Skeletal muscle satellite cell (primary cell): ENCODE data around the gene STRA6.

ENCODE experiments used
- H3K27me3 ChIP-seq: 2 replicates; pipeline ENCODE4 v1.7.0; 2013; ENCODE audit warnings: low read length; ENCODE audit not compliant: control insufficient read depth, insufficient read depth
- H3K36me3 ChIP-seq: 2 replicates; pipeline ENCODE4 v1.7.0; 2013; ENCODE audit warnings: mild to moderate bottlenecking, control low read depth, low read length; ENCODE audit not compliant: insufficient read depth
- H3K4me1 ChIP-seq: 2 replicates; pipeline ENCODE4 v1.7.0; 2013; ENCODE audit warnings: low read length; ENCODE audit not compliant: control insufficient read depth, insufficient read depth
- H3K4me2 ChIP-seq: 2 replicates; pipeline ENCODE4 v1.7.0; 2013; ENCODE audit warnings: mild to moderate bottlenecking, low read length
- H3K4me3 ChIP-seq: 2 replicates; pipeline ENCODE4 v1.7.0; 2013; ENCODE audit warnings: low read length
- H3K9ac ChIP-seq: 2 replicates; pipeline ENCODE4 v1.7.0; 2013; ENCODE audit warnings: mild to moderate bottlenecking, low read depth, low read length, moderate library complexity
- H3K9me3 ChIP-seq: replicated peaks from 2 replicates; pipeline ENCODE4 v1.7.0; 2013; ENCODE audit warnings: mild to moderate bottlenecking, control low read depth, low read length

STRA6 gene

DNA sequence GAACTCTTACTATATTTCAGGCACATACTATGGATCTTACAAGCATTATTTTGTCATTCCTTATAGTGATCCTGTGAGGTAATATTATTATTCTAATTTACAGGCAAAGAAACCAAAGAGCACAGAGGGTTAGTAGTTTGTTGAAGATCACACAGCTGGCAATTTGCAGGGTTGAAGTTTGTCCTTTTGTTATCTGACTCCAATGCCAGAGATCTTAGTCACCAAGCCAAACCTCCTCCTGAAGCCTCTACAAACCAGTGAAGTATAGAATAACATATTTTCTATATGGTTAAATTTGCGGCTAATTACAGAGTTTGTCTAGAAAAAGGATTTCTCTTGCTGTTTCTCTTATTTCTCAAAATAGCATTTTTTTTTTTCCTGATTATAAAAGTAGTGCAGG is 61.0 kb downstream of the STRA6 start:
- Histone ChIP-seq H3K9ac (no peak overlapping the region), H3K36me3 (no peaks in the 10 kb centered on the region), H3K4me1 (peaks cover 3% of the 10 kb centered on the region), H3K9me3 (no peaks in the 10 kb centered on the region), H3K4me3 (no peak overlapping the region), H3K4me2 (no peak overlapping the region), H3K27me3 (peaks cover 56% of the 10 kb centered on the region)

DNA sequence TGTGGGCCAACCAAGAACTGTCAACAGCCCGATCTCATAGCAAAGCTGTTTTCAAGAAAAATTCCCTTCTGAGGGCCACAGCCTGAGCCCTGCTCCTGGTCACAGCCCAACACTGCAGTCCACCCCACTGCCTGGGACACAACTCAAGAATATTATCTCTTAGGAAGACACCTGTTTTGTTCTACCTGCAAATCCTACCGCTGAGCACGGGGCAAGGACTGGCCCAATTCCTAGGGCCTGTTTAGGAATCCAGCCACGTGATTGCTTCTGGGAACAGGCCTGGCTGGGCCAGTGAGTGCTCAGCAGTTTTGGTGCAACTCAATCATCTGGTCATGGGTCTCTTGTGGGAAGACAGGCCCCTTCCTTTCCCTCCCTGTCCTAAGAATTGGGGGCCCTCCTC is 63.9 kb downstream of the STRA6 start:
- Histone ChIP-seq H3K9me3 (no peaks in the 10 kb centered on the region), H3K4me3 (no peak overlapping the region), H3K36me3 (no peaks in the 10 kb centered on the region), H3K4me2 (no peak overlapping the region), H3K27me3 (peaks cover 59% of the 10 kb centered on the region), H3K4me1 (peaks cover 7% of the 10 kb centered on the region), H3K9ac (no peak overlapping the region)

DNA sequence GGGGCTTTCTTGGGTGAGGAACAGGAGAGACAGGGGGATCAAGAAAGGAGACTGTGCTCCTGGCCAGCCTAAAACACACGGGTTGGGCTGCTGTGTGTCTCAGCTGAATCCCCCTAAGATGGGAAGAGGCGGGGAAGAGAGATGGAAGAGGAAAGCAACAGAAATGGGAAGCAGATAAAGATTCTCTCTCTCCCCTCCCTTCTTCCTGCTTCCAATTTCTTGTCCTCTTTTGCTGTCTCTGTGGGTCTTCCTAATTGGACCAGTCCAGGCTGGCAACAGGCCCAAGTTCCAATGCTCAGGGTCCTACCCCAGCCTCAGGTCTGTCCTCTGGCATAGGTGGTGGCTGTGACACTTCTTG is 65.1 kb downstream of the STRA6 start:
- Histone ChIP-seq H3K27me3 (peaks cover 67% of the 10 kb centered on the region), H3K4me3 (no peak overlapping the region), H3K36me3 (no peaks in the 10 kb centered on the region), H3K9ac (no peak overlapping the region), H3K9me3 (peaks cover 3% of the 10 kb centered on the region), H3K4me1 (peaks cover 7% of the 10 kb centered on the region), H3K4me2 (no peak overlapping the region)

DNA sequence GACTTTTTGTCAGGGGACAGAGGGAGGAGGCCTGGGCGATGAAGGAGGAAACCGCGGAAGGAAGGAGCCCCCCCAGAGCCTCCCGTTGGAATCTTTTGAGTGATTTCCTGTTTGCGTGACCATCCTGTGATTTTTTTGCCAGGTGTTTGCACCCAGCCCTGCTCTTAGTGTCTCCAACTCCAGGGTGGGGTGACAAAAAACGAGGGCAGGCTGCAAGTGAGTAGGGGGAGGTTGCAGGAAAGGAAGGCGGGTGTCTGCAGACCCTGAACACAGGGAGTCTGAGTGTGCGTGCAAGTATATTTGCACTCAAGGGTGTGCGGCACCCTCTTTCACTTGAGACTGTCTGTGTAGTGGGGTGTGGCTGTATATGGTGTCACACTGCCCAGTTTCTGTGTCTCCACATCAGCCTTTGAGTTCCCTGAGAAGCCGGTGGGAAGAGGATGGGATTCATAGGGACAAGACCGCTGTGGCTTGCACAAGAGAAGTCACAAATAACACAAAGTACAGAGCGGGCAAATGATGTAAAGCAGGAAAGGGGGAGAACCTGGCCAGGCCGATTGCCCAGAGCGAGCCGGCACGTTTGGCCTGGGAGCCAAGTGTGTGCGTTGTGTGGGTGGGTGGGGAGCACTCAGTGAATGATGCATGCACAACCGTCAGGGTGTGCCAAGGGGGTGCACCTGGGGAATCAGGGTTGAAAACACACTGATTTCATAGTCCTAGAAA is 65.6 kb downstream of the STRA6 start:
- peak overlapping the region; percentile 58 for H3K4me3 ChIP-seq
- peaks cover 7% of the 10 kb centered on the region for H3K4me1 ChIP-seq
- H3K9me3 ChIP-seq, result peaks cover 3% of the 10 kb centered on the region
- H3K27me3 ChIP-seq, result peaks cover 70% of the 10 kb centered on the region
- peak overlapping the region; percentile 75 for H3K4me2 ChIP-seq
- no peaks in the 10 kb centered on the region for H3K36me3 ChIP-seq
- peak overlapping the region; percentile 47 for H3K9ac ChIP-seq

DNA sequence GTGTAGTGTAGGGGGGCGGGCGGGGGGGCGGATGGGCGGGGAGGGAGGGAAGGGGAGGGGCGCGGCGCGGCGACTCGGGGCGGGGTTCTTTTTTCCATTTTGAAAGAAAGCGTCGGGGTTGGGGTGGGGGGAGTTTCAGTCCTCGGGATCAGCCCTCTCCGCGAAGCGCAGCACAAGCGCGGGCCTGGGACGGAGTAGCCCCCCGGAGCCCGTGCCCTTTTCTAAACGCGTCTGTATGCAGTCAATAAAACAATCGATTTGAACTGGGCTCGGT is 66.1 kb downstream of the STRA6 start:
- Histone ChIP-seq H3K27me3 (peaks cover 75% of the 10 kb centered on the region), H3K9me3 (peaks cover 3% of the 10 kb centered on the region), H3K36me3 (no peaks in the 10 kb centered on the region), H3K9ac (peak overlapping the region; percentile 47), H3K4me3 (peak overlapping the region; percentile 69), H3K4me2 (peak overlapping the region; percentile 75), H3K4me1 (peaks cover 7% of the 10 kb centered on the region)

DNA sequence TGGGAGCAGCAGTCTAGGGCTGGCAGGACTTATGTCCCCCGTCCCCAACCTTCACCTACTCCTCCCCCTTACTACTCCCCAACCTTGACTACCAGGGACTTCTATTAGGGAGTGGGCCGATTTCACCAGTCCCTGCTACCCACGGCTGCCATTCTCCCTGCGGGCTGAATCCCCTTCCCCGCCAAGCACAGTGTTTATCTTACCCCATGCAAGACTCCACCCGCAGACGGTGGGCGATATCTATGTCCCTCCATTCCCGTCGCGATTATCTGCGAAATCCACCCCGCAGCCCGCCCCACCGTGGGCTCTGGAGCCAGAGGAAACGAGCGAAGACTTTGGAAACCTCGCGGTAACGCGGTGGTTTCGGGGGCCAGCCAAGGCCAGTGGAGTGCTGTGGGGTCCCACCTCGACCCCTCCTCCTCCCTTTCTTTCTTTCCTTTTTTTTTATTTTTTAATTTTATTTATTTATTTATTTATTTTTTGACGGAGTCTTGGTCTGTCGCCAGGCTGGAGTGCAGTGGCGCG is 67.5 kb downstream of the STRA6 start:
- Histone ChIP-seq H3K27me3 (peaks cover 85% of the 10 kb centered on the region), H3K4me1 (peaks cover 7% of the 10 kb centered on the region), H3K9ac (no peak overlapping the region), H3K9me3 (peaks cover 3% of the 10 kb centered on the region), H3K36me3 (no peaks in the 10 kb centered on the region), H3K4me3 (no peak overlapping the region), H3K4me2 (no peak overlapping the region)

DNA sequence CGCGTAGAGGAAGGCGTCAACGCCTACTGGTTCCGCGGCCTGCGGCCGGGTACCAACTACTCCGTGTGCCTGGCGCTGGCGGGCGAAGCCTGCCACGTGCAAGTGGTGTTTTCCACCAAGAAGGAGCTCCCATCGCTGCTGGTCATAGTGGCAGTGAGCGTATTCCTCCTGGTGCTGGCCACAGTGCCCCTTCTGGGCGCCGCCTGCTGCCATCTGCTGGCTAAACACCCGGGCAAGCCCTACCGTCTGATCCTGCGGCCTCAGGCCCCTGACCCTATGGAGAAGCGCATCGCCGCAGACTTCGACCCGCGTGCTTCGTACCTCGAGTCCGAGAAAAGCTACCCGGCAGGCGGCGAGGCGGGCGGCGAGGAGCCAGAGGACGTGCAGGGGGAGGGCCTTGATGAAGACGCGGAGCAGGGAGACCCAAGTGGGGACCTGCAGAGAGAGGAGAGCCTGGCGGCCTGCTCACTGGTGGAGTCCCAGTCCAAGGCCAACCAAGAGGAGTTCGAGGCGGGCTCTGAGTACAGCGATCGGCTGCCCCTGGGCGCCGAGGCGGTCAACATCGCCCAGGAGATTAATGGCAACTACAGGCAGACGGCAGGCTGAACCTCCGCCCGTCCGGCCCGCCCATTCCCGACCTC is 68.1 kb downstream of the STRA6 start:
- peaks cover 7% of the 10 kb centered on the region for H3K4me1 ChIP-seq
- no peak overlapping the region for H3K4me2 ChIP-seq

DNA sequence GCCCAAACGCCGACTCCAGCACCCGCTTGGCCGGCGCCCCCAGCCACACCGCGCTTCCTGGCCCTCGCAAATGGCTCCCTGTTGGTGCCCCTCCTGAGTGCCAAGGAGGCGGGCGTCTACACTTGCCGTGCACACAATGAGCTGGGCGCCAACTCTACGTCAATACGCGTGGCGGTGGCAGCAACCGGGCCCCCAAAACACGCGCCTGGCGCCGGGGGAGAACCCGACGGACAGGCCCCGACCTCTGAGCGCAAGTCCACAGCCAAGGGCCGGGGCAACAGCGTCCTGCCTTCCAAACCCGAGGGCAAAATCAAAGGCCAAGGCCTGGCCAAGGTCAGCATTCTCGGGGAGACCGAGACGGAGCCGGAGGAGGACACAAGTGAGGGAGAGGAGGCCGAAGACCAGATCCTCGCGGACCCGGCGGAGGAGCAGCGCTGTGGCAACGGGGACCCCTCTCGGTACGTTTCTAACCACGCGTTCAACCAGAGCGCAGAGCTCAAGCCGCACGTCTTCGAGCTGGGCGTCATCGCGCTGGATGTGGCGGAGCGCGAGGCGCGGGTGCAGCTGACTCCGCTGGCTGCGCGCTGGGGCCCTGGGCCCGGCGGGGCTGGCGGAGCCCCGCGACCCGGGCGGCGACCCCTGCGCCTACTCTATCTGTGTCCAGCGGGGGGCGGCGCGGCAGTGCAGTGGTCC is 68.7 kb downstream of the STRA6 start:
- no peaks in the 10 kb centered on the region for H3K36me3 ChIP-seq
- peaks cover 3% of the 10 kb centered on the region for H3K9me3 ChIP-seq
- H3K27me3 ChIP-seq, result peaks cover 85% of the 10 kb centered on the region
- no peak overlapping the region for H3K4me2 ChIP-seq
- H3K9ac ChIP-seq, result no peak overlapping the region
- no peak overlapping the region for H3K4me3 ChIP-seq
- H3K4me1 ChIP-seq, result peaks cover 12% of the 10 kb centered on the region

More for the DNA sequence above, 68.1 kb downstream of the STRA6 start:
- Histone ChIP-seq H3K4me3 (no peak overlapping the region), H3K27me3 (peaks cover 84% of the 10 kb centered on the region), H3K36me3 (no peaks in the 10 kb centered on the region), H3K9ac (no peak overlapping the region), H3K9me3 (peaks cover 3% of the 10 kb centered on the region)

DNA sequence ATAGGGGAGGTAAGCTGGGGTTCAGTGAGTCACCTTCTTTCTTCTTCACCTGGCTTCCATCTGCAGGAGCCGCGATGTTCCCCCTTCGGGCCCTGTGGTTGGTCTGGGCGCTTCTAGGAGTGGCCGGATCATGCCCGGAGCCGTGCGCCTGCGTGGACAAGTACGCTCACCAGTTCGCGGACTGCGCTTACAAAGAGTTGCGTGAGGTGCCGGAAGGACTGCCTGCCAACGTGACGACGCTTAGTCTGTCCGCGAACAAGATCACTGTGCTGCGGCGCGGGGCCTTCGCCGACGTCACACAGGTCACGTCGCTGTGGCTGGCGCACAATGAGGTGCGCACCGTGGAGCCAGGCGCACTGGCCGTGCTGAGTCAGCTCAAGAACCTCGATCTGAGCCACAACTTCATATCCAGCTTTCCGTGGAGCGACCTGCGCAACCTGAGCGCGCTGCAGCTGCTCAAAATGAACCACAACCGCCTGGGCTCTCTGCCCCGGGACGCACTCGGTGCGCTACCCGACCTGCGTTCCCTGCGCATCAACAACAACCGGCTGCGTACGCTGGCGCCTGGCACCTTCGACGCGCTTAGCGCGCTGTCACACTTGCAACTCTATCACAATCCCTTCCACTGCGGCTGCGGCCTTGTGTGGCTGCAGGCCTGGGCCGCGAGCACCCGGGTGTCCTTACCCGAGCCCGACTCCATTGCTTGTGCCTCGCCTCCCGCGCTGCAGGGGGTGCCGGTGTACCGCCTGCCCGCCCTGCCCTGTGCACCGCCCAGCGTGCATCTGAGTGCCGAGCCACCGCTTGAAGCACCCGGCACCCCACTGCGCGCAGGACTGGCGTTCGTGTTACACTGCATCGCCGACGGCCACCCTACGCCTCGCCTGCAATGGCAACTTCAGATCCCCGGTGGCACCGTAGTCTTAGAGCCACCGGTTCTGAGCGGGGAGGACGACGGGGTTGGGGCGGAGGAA is 69.6 kb downstream of the STRA6 start:
- Histone ChIP-seq H3K4me3 (no peak overlapping the region), H3K4me1 (peaks cover 14% of the 10 kb centered on the region), H3K9ac (no peak overlapping the region), H3K9me3 (peaks cover 3% of the 10 kb centered on the region), H3K4me2 (no peak overlapping the region), H3K36me3 (no peaks in the 10 kb centered on the region), H3K27me3 (peaks cover 88% of the 10 kb centered on the region)

DNA sequence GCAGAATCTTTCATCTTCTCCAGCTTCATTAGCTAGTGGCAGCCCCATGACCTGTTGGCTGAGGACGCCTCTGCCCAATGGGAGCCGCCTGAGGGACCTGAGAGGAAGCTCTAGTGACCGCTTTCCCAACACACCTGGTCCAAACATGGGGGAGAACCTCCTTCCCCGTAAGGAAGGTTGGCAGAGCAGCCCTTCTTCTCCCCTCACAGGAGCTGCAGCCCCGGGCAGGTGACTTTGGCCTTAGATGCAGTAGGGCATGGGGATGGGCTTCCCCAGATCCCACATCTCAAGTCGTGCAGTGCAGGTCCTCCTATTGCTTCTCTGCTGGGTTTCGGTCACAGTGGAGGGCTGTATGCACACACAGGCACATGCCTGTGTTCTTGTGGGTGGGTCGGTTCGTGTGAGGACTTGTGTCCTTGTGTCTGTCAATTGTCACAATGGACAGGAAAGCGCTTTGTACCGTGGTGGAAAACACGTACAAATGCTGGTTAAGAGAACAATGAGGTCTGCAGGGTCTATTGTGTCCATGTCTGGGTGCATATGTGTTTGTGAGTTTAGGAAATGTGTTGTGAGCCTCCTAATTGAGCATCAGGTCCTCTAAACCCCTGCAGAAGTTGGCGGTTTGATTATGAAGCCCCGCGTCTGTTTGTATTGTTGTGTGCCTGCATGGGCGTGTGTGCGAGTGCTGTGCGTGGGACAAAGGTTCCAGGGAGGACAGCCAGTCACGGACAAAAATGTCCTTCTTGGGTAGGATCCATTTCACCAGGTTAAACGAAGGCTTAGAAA is 70.8 kb downstream of the STRA6 start:
- Histone ChIP-seq H3K4me3 (no peak overlapping the region), H3K4me1 (peaks cover 17% of the 10 kb centered on the region), H3K27me3 (peaks cover 88% of the 10 kb centered on the region)

More for the DNA sequence above, 70.8 kb downstream of the STRA6 start:
- no peaks in the 10 kb centered on the region for H3K36me3 ChIP-seq
- peaks cover 3% of the 10 kb centered on the region for H3K9me3 ChIP-seq
- H3K9ac ChIP-seq, result no peak overlapping the region
- no peak overlapping the region for H3K4me2 ChIP-seq
